Activated CD8-positive, alpha-beta memory T cell treated with anti-CD3 and anti-CD28 coated beads for 1 hour (primary cell): ENCODE measurements around the gene ZNF782.
"Not testable (repeated sequence)": the region's sequence is repeated elsewhere in the genome, so short reads cannot be mapped to it uniquely, and the experiment has no call there.

Experiments used
- DNase-seq, 2 donors: peaks; one replicate each; pipeline ENCODE4 v3.0.0-alpha.2; 2020; ENCODE audit warnings: low read depth in 1 of 2; ENCODE audit errors: extremely low read depth in 1 of 2

Gene ZNF782

GRCh38 chr9:96854651-96855273, 448 bp upstream of the ZNF782 start:
- no peak for DNase-seq

DNA sequence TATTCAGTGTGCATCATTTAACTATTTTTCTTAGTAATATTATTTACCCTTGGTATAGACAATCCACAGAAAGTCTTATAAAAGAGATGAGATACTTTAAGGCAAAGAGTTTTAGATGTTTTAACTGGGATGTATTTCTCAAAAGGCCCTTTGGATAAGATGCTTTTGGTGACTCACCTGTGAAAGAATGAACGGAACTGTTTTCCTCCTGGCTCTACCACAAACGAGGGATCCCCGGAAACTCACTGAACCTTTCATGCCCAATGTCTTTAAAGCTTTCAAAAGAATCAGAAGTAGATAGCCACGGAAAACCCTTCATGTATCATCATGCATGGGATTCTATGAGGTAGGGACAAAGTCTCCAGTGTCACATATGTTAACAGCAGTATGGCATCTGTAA, 1.6 kb downstream of the ZNF782 start:
- no peak for DNase-seq

DNA sequence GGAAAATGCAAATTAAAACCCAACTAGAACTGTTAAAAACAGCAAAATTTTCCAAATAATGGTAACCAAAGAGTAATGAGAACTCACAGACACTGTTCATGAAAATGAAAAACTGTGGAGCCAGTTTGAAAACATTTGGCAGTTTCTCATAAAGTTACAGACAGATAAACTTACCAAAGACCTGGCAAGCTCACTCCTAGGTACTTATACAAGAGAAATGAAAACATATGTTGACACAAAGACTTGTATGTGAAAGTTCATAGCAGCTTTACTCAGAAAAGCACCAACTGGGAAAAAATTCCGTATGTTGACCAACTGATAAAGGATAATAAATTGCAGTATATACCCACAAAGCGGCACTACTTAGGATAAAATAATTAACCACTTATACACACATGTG, 10.3 kb downstream of the ZNF782 start:
- no peak for DNase-seq

- DNase-seq, result no peak
Observed at GRCh38 chr9:96818533-96818932, 35.8 kb downstream of the ZNF782 start.

DNA sequence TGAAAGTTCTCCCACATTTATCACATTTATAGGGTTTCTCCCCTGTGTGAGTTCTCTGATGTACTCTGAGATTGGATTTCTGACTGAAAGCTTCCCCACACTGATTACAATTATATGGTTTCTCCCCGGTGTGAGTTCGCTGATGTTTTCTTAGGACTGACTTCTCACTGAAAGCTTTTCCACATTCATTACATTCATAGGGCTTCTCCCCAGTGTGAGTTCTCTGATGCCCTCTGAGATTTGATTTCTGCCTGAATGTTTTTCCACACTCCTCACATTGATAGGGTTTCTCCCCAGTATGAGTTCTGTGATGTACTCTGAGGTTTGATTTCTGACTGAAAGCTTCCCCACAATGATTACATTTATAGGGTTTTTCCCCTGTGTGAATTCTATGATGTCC, 36.3 kb downstream of the ZNF782 start:
- no peak for DNase-seq

DNA sequence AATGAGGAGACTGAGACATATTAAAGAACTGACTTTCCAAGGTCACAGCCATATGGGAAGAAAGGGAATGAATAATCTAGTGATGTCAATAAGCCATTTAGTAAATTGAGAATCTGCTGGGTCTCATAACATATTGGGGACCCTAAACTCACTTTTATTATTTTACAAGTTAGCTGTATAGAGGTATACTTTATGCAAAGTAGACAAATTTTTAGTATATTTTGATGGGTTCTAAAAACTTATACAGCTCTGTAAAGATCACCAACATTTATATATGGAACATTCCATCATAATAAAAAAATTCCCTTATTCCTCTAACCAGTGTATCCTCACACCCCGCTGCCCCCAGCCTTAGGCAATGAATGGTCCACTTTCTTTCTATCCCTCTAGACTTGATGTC, 40.7 kb downstream of the ZNF782 start:
- no peak for DNase-seq

- not testable (repeated sequence) for DNase-seq
Observed at GRCh38 chr9:96798959-96799358, 55.4 kb downstream of the ZNF782 start.

DNA sequence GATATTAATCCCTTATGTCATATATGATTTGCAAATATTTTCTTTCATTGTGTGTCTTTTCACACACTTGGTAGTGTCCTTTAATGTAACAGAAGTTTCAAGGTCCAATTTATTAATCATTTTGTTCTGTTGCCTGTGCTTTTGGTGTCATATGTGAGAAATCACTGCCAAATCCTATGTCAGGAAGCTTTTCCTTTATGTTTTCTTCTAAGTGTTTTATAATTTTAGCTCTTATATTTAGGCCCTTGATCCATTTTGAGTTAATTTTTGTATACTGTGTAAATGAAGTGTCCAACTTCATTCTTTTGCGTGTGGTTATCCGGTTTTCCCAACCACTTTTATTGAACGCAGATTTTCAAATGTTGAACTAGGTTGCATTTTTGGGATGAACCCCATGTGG, 70.3 kb downstream of the ZNF782 start:
- no peak for DNase-seq

- no peak for DNase-seq
Observed at GRCh38 chr9:96782235-96782634, 72.1 kb downstream of the ZNF782 start.

DNA sequence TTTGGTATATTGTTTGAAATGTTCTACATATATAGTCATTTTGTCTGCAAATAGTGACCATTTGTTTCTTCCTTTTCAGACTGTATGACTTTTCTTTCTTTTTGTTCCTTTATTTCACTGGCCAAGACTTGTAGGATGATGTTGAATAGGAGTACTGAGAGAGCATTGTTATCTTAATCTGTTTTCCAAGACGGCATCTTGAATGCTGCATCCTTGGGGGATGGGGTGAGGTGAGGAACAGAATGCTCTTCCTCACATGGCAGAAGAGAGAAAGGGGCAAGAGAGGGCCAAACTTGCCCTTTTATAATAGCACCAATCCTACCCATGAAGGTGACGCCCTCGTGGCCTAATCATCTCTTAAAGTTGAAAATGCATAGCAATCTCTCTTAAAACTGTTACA, 72.8 kb downstream of the ZNF782 start:
- DNase-seq, result no peak

DNA sequence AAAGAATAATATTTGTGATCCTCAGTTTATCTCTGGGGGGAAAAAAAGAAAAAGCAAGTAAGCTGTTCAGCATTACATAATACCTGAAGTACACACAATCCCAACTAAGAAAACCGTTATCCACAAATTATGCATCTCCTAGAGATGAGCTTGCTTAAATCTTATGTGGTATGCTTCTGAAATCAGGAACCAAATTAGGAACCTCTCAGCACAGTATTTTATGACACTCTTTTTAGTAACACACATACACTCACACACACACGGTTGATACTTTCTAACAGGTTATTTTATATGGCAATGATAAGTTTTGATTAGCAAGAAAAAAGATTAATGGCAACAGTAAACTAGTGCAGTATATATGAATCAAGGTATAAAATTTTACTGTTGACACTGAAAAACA, 75.2 kb downstream of the ZNF782 start:
- no peak for DNase-seq

- no peak for DNase-seq
Observed at GRCh38 chr9:96777426-96777864, 76.9 kb downstream of the ZNF782 start.

- DNase-seq, result no peak
Observed at GRCh38 chr9:96771124-96771523, 83.2 kb downstream of the ZNF782 start.

GRCh38 chr9:96769989-96770388, 84.3 kb downstream of the ZNF782 start:
- no peak for DNase-seq
